Measurements from ENCODE around the gene SLC25A28. TPM values are rescaled to one million over a fixed set of nuclear protein-coding genes. Genes with fewer than 3 reads are reported as not detected.
"Not testable (repeated sequence)": the region's sequence is repeated elsewhere in the genome, so short reads cannot be mapped to it uniquely, and the experiment has no call there.

Gene SLC25A28
- polyA plus RNA-seq, 3 donors = 37.0 to 52.8 (median 43.2) TPM

GRCh38 chr10:99633832-99634231, 13.6 kb upstream of the SLC25A28 start:
- DNase-seq = no peak

- DNase-seq = no peak
Observed at GRCh38 chr10:99631496-99631895, 11.3 kb upstream of the SLC25A28 start.

DNA sequence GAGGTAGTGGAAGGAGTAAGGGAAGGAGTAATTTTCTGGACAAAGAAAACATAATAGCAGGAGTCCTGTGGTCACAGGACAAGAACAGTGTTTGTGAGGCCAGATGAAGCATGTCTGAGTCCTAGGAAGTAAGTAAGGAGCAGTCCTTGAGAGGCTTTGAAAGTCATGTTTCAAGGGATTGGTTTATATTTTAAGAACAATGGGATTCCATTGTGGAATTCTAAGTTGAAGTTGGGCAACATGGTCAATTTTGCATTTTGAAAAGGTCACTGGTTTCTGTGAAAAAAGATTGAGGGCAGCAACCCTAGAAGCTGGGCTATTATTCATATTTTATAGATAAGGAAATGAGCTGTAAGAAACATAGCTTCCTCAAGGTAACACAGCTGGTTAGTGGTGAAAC, 10.8 kb upstream of the SLC25A28 start:
- DNase-seq = no peak

GRCh38 chr10:99630433-99630832, 10.2 kb upstream of the SLC25A28 start:
- peak; percentile 34 for DNase-seq

GRCh38 chr10:99629625-99629978, 9.4 kb upstream of the SLC25A28 start:
- DNase-seq = no peak

GRCh38 chr10:99628923-99629624, 8.8 kb upstream of the SLC25A28 start:
- no peak for DNase-seq

- DNase-seq = not testable (repeated sequence)
Observed at GRCh38 chr10:99625124-99625523, 4.9 kb upstream of the SLC25A28 start.

GRCh38 chr10:99623919-99624318, 3.7 kb upstream of the SLC25A28 start:
- no peak for DNase-seq

- DNase-seq = no peak
Observed at GRCh38 chr10:99621454-99622251, 1.4 kb upstream of the SLC25A28 start.

DNA sequence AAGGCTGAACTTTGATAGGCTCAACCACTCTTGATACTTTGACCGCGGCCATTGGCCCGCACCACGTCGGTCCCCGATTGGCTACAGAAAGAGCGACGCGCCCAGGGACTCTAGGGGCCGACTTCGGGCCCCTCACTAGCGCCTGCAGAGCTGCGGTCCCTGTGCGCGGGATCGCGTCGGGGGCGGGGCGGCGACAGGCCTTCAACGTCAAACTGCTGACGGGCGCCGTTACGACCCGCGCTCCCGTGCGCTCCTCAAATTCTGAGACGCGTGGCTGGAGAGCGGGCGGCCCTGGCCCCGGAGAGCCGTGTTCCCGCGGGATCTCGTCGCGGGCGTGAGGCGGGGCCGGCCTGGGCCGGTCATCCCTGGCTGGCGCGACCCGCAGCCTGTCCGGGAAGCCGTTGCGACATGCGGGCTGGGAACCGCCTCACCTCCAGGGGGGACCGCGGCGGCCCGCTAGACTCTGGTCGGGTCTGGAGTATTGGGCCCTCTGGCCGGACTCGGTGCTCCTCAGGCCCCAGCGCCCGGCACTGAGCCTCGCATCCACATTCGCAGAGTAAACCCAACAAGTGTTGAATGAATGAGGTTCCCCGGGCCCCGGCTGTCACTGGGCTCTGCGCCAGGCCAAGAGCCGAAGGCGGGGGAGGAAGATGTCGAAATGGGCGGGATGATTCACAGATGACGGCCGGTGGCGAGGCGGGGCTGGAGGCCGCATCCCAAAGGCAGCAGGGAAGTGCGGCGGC, 643 bp upstream of the SLC25A28 start:
- DNase-seq = peak; percentile 89

- peak; percentile 12 for DNase-seq
Observed at GRCh38 chr10:99619090-99619800, 994 bp downstream of the SLC25A28 start.

- DNase-seq = no peak
Observed at GRCh38 chr10:99617696-99618095, 2.5 kb downstream of the SLC25A28 start.

- DNase-seq = no peak
Observed at GRCh38 chr10:99615426-99615825, 4.8 kb downstream of the SLC25A28 start.

GRCh38 chr10:99612167-99612831, 7.9 kb downstream of the SLC25A28 start:
- peak; percentile 45 for DNase-seq

DNA sequence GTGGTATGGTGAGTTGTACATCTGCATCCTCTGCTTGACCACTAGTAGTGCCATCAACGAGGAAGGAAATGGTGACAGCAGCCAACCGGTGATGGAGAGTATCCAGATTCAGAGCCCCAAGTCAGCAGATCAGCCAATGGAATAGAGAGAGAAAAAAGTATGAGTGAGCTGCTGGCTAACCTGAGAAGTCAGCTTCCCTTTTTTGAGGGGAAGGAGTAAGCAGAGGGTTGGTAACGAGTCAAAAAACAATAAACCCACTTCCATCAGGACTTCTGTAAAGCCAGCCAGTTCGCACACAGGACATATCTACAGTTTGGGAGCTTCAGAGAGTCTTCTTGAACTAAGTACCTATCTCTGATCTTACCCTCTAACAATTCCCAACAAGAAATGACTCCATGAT, 8.9 kb downstream of the SLC25A28 start:
- DNase-seq = no peak

- DNase-seq = no peak
Observed at GRCh38 chr10:99610221-99610620, 10.0 kb downstream of the SLC25A28 start.

DNA sequence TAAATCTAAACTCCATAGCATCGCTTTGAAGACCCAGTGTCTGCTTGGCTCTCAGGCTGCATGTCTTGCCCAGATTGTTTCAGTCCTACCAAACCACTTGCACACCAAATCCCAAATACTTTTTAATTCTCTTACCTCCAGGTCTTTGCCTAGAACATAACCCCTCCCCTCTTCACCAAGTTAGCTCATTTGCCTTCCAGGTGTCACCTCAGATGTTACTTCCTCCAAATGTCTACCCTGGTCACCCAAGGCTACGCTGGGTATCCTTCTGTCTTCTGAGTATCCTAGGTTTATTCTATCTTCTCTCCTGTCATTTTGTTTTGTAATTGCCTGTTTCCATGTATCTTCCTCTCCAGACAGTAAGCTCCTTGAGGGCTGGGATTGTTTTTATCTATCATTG, 11.1 kb downstream of the SLC25A28 start:
- no peak for DNase-seq

DNA sequence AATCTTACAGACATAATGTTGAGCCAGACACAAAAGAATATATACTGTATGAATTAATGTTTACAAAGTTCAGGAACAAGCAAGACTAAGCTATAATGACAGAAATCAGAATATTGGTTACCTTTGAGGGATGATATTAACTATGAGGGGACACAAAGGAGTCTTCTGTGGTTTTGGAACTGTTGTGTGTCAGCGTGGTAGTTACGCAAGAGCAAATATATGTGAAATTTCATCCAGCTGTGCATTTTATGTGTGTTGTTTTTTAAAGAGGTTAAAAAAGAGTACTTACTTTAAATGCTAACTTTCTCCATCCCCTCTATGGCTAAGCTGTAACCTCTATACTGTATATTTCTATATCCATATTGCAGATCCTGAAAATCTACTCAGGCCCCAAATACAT, 14.9 kb downstream of the SLC25A28 start:
- DNase-seq = no peak

DNA sequence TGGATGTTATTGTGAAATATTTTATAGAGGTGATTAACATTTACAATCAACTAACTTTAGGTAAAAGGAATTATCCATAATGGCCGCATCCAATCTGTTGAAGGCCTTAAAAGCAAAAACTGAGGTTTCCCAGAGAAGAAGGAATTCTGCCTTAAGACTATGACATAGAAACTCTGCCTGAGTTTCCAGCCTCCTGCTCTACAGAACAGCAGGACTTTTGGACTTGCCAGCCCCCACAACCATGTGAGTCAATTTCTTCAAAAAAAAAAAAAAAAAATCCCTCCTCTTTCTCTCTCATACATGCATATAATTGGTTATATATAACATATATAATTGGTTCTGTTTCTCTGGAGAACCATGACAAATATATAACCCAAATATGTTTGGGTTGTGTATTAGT, 15.4 kb downstream of the SLC25A28 start:
- no peak for DNase-seq

- DNase-seq = no peak
Observed at GRCh38 chr10:99598781-99599509, 21.3 kb downstream of the SLC25A28 start.

DNA sequence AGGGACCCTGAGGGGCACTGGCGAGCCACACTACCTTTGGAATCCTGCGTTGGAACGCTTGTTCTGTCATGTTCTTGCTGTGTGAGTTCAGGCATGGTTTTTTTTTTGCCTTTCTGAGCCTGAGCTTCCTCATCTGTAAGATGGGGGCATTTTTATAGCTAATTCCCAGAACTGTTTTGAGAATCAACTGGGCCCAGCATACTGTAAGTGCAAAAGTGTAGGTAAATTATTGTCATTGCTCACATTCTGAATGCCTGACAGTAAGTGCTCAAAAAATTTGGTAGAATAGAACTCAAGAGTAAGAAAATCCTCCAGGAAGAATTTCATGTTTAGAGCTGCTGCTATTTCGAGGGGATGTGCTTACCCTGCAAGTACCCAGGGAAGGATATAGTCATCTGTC, 22.2 kb downstream of the SLC25A28 start:
- DNase-seq = no peak

Data from renal pelvis (tissue), 4 donors.